NCI-H774 (cell line): Measurements from ENCODE around the gene TYSND1.
"Not testable (repeated sequence)": the region's sequence is repeated elsewhere in the genome, so short reads cannot be mapped to it uniquely, and the experiment has no call there.

Experiments used
- DNase-seq: peaks from one replicate; lab custom pipeline; 2025; lab: John Stamatoyannopoulos, UW

The TYSND1 gene

GRCh38 chr10:70146489-70147258 is at the start of gene TYSND1:
Gene TYSND1 (minus strand): TSS chr10:70146700. CDS start chr10:70146586, 114 bp downstream.
- peak; percentile 96 for DNase-seq

- no peak for DNase-seq
These were observed 46.9 kb upstream of the TYSND1 start for GRCh38 chr10:70193391-70193844.

- DNase-seq = no peak
These were observed 45.9 kb upstream of the TYSND1 start for GRCh38 chr10:70192326-70192968.

GRCh38 chr10:70191972-70192305 is 45.4 kb upstream of the TYSND1 start:
- DNase-seq = no peak

GRCh38 chr10:70191161-70191971 is 44.9 kb upstream of the TYSND1 start:
- no peak for DNase-seq

GRCh38 chr10:70190581-70190980 is 44.1 kb upstream of the TYSND1 start:
- no peak for DNase-seq

- no peak for DNase-seq
These were observed 43.6 kb upstream of the TYSND1 start for GRCh38 chr10:70190102-70190501.

GRCh38 chr10:70188768-70189167 is 42.3 kb upstream of the TYSND1 start:
- no peak for DNase-seq

- DNase-seq = no peak
These were observed 40.1 kb upstream of the TYSND1 start for GRCh38 chr10:70186571-70186970.

- DNase-seq = no peak
These were observed 39.6 kb upstream of the TYSND1 start for GRCh38 chr10:70186090-70186489.

GRCh38 chr10:70183304-70183703 is 36.8 kb upstream of the TYSND1 start:
- DNase-seq = no peak

GRCh38 chr10:70179209-70179608 is 32.7 kb upstream of the TYSND1 start:
- DNase-seq = not testable (repeated sequence)

- DNase-seq = no peak
These were observed 31.7 kb upstream of the TYSND1 start for GRCh38 chr10:70178139-70178725.

GRCh38 chr10:70176441-70176840 is 29.9 kb upstream of the TYSND1 start:
- no peak for DNase-seq

- DNase-seq = no peak
These were observed 29.0 kb upstream of the TYSND1 start for GRCh38 chr10:70175516-70175915.

GRCh38 chr10:70174058-70174741 is 27.7 kb upstream of the TYSND1 start:
- no peak for DNase-seq

- no peak for DNase-seq
These were observed 23.3 kb upstream of the TYSND1 start for GRCh38 chr10:70169649-70170364.

GRCh38 chr10:70169011-70169410 is 22.5 kb upstream of the TYSND1 start:
- no peak for DNase-seq

- no peak for DNase-seq
These were observed 20.7 kb upstream of the TYSND1 start for GRCh38 chr10:70167246-70167645.

- DNase-seq = no peak
These were observed 19.9 kb upstream of the TYSND1 start for GRCh38 chr10:70166394-70166793.

- DNase-seq = no peak
These were observed 17.7 kb upstream of the TYSND1 start for GRCh38 chr10:70164163-70164562.
